Activated naive CD4-positive, alpha-beta T cell treated with anti-CD3 and anti-CD28 coated beads, Interleukin-2, amount 10 ng/mL, durations not matched to agents 7 days and 5 days (primary cell): Measurements from ENCODE around the gene TRPM3.

ENCODE experiments used
- CTCF ChIA-PET: fragments of 350-600 bp; sonication (Branson Sonifier 250); formaldehyde crosslinking; loops from one replicate; lab custom pipeline; 2021; ENCODE audit warnings: antibody characterized with exemption; lab: Charles Lee
- DNase-seq: peaks from one replicate; pipeline ENCODE4 v3.0.0-alpha.2; 2020
- H3K27ac Mint-ChIP-seq: one replicate; pipeline ENCODE4 v1.8.0; 2021; ENCODE audit warnings: mild to moderate bottlenecking, moderate library complexity, mixed read lengths
- H3K27me3 Mint-ChIP-seq: one replicate; pipeline ENCODE4 v1.8.0; 2021; ENCODE audit warnings: mild to moderate bottlenecking, mixed read lengths
- H3K36me3 Mint-ChIP-seq: one replicate; pipeline ENCODE4 v1.8.0; 2021; ENCODE audit warnings: mixed read lengths
- H3K4me1 Mint-ChIP-seq: one replicate; pipeline ENCODE4 v1.8.0; 2021; ENCODE audit warnings: mixed read lengths
- H3K4me3 Mint-ChIP-seq: one replicate; pipeline ENCODE4 v1.8.0; 2021; ENCODE audit warnings: mild to moderate bottlenecking, moderate library complexity, mixed read lengths
- H3K9me3 Mint-ChIP-seq: one replicate; pipeline ENCODE4 v1.8.0; 2021; ENCODE audit warnings: mixed read lengths

Gene TRPM3

GRCh38 chr9:70495514-70495913 lies 625.9 kb downstream of the TRPM3 start:
- Mint-ChIP-seq H3K27me3 (no peaks in the 10 kb centered on the region), H3K4me1 (peaks cover 27% of the 10 kb centered on the region), H3K9me3 (no peaks in the 10 kb centered on the region), H3K36me3 (no peaks in the 10 kb centered on the region), H3K4me3 (no peak overlapping the region), H3K27ac (no peak overlapping the region)
- no peak for DNase-seq
- CTCF ChIA-PET = interaction anchor here (0.8 to 1.4 kb wide), 4 partner anchors 10 to 107 kb away, joined by 3 to 4 read pairs (median 4); no protein-coding TSS in a partner anchor

DNA sequence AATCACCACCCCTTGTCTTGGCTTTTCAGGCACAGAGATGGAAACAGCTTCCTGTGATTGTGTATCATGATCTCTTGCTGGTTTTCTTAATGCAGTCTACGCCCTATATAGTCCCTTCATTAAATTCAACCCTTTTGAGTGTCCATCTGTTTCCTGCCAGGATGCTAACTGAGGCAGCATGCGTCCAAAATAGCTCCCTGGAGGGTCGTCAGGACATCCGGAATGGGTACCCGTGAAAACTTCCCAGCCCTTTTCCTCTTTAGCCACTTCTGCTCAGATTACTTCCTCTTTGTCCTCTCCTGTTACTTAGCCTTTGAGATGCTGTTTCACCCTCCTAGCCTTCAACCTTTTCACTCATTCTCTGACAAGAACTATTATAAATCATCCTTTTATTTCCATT lies 627.2 kb downstream of the TRPM3 start:
- Mint-ChIP-seq H3K27me3 (no peaks in the 10 kb centered on the region), H3K4me1 (peaks cover 27% of the 10 kb centered on the region), H3K4me3 (no peak overlapping the region), H3K36me3 (no peaks in the 10 kb centered on the region), H3K27ac (no peak overlapping the region), H3K9me3 (no peaks in the 10 kb centered on the region)
- CTCF ChIA-PET = no interaction called here
- no peak for DNase-seq

DNA sequence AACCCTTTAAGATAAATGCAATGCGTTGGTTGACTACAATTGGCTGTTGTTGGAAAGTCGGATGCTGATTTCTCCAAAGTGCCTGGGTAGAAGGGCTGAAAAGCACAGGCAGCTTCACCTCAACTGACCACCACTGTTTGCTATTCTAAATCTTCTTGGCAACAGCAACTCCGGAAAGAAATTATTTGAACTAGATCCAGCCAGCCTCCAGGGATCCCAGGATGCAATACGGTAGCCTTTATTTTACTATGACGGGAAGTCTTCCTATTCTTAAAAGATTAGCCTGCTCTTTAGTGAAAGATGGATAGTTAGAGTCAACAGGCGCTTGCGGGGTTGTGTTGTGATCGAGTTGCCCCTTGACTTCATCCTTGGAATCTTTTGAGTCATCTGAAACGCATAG lies 628.4 kb downstream of the TRPM3 start:
- H3K9me3 Mint-ChIP-seq = no peaks in the 10 kb centered on the region
- CTCF ChIA-PET = interaction anchor here (1.4 kb wide), 1 partner anchor 8 kb away, joined by 3 read pairs; no protein-coding TSS in a partner anchor
- DNase-seq = no peak
- H3K27me3 Mint-ChIP-seq = no peaks in the 10 kb centered on the region
- no peaks in the 10 kb centered on the region for H3K36me3 Mint-ChIP-seq
- no peak overlapping the region for H3K4me3 Mint-ChIP-seq
- peaks cover 27% of the 10 kb centered on the region for H3K4me1 Mint-ChIP-seq
- H3K27ac Mint-ChIP-seq = no peak overlapping the region

- no peak for DNase-seq
- Mint-ChIP-seq H3K27me3 (no peaks in the 10 kb centered on the region), H3K4me1 (peaks cover 27% of the 10 kb centered on the region), H3K27ac (no peak overlapping the region), H3K36me3 (no peaks in the 10 kb centered on the region), H3K4me3 (no peak overlapping the region), H3K9me3 (no peaks in the 10 kb centered on the region)
- CTCF ChIA-PET = interaction anchor here (1.4 kb wide), 1 partner anchor 8 kb away, joined by 3 read pairs; no protein-coding TSS in a partner anchor
Measured at GRCh38 chr9:70492319-70492777, 629.1 kb downstream of the TRPM3 start.

- H3K9me3 Mint-ChIP-seq = no peaks in the 10 kb centered on the region
- no peak overlapping the region for H3K4me3 Mint-ChIP-seq
- CTCF ChIA-PET = interaction anchor here (1.4 kb wide), 1 partner anchor 9 kb away, joined by 3 read pairs; no protein-coding TSS in a partner anchor
- H3K36me3 Mint-ChIP-seq = no peaks in the 10 kb centered on the region
- no peak for DNase-seq
- no peaks in the 10 kb centered on the region for H3K27me3 Mint-ChIP-seq
- H3K4me1 Mint-ChIP-seq = peaks cover 27% of the 10 kb centered on the region
- H3K27ac Mint-ChIP-seq = no peak overlapping the region
Measured at GRCh38 chr9:70491426-70492318, 629.7 kb downstream of the TRPM3 start.

- Mint-ChIP-seq H3K27me3 (no peaks in the 10 kb centered on the region), H3K27ac (no peak overlapping the region), H3K36me3 (no peaks in the 10 kb centered on the region), H3K4me3 (no peak overlapping the region), H3K4me1 (peaks cover 23% of the 10 kb centered on the region), H3K9me3 (no peaks in the 10 kb centered on the region)
- CTCF ChIA-PET = interaction anchor here (0.7 kb wide), 1 partner anchor 130 kb away, joined by 5 read pairs; no protein-coding TSS in a partner anchor
- DNase-seq = no peak
Measured at GRCh38 chr9:70490478-70490877, 630.9 kb downstream of the TRPM3 start.

DNA sequence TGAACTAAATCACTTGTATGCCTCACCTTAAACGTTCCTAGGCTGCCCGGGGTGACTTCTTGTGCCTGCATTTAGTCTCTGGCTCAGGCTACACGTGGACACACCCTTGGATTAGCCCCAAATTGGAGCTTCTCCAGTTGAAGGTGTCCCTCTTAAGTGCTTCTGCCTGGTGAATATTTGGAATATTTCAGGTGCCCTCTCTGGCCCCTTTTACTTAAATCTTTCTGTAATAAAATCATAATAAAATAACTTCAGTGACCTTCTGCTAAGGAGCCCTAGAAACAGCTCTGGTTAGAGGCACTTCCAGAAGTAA lies 632.7 kb downstream of the TRPM3 start:
- H3K4me3 Mint-ChIP-seq = no peak overlapping the region
- H3K36me3 Mint-ChIP-seq = no peaks in the 10 kb centered on the region
- no peak for DNase-seq
- no peaks in the 10 kb centered on the region for H3K9me3 Mint-ChIP-seq
- peaks cover 10% of the 10 kb centered on the region for H3K4me1 Mint-ChIP-seq
- H3K27ac Mint-ChIP-seq = no peak overlapping the region
- CTCF ChIA-PET = interaction anchor here (0.9 to 1.2 kb wide), 2 partner anchors 25 to 42 kb away, joined by 3 read pairs; no protein-coding TSS in a partner anchor
- H3K27me3 Mint-ChIP-seq = no peaks in the 10 kb centered on the region

DNA sequence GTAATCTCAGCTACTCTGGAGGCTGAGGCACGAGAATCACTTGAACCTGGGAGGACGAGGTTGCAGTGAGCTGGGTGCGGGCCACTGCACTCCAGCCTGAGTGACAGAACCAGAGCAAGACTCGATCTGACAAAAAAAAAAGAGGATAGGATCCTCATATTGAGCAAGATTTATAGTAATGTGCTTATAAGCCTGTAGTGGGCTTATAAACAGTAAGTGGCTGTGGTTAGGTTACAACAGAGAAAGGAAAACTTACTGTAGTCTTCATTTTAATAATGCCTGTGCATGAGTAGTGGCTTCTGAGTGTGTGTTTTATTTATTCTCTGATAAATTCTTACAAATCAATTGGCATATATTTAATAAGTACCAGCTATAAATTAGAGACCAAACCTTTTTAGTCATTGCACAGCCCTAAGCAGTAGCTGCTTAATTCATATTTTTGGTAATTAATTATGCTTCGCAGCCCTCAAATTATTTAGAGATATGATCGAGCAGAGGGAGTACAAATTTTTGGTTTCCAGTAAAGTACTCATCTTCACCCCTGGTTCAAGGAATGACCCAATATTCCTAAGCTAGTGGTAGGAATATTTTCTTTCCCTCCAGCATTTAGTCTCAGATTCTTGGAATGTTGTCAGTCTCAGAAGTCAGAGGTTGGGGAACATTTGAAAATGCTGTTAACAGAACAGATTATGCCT lies 633.2 kb downstream of the TRPM3 start:
- Mint-ChIP-seq H3K27ac (no peak overlapping the region), H3K4me3 (no peak overlapping the region), H3K9me3 (no peaks in the 10 kb centered on the region), H3K4me1 (peaks cover 9% of the 10 kb centered on the region), H3K36me3 (no peaks in the 10 kb centered on the region), H3K27me3 (no peaks in the 10 kb centered on the region)
- CTCF ChIA-PET = interaction anchor here (0.9 to 1.2 kb wide), 3 partner anchors 26 to 114 kb away, joined by 3 read pairs; no protein-coding TSS in a partner anchor
- DNase-seq = no peak

DNA sequence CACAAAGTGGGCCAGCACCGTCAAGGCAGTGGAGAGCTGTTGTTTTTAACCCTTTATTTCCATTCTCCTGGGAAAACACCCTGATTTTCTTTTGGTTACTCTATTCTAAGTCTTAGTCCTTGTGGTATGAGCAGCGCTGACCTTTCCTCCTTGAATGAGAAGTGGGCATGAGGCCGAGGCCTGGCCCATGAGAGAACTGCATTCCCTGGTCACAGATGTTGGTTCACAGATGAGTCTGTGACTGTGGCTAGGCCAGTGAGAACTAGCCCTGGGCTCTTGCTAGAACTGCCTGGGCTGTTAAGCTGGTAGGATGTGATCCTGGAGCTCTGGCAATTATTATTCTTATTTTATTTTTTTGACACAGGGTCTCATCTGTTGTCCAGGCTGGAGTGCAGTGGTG lies 635.3 kb downstream of the TRPM3 start:
- Mint-ChIP-seq H3K4me1 (peaks cover 2% of the 10 kb centered on the region), H3K9me3 (no peaks in the 10 kb centered on the region), H3K27ac (no peak overlapping the region), H3K36me3 (no peaks in the 10 kb centered on the region), H3K27me3 (no peaks in the 10 kb centered on the region), H3K4me3 (no peak overlapping the region)
- DNase-seq = no peak
- CTCF ChIA-PET = interaction anchor here (1.5 kb wide), 1 partner anchor 65 kb away, joined by 4 read pairs; no protein-coding TSS in a partner anchor

DNA sequence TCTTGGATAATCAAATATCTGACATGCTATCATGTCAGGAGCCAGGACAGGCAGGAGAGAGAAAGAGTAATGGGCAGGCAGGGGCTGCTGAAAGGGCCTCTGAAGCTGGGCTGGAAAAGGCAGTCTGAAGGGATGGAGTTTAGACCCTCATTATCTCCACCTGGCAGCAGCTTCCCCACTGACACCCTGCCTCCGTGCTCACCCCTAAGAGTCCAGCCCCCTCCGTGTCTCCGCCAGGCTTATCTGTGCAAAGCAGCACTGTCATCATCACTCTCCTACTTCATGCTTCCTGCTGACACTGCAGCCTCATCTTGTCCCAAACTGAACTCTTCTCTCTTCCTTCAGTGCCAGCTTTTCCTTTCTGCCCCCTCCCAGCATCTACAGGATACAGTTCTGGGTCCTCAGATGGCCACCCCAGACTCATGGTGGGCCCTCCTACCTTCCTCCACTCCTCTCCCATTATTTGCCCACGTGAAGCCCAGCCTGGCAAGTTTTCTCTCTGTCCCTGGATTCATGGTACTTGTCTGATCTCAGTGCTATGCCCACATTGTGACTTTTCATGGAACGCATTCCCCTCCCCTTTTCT lies 636.1 kb downstream of the TRPM3 start:
- H3K36me3 Mint-ChIP-seq = no peaks in the 10 kb centered on the region
- H3K27me3 Mint-ChIP-seq = no peaks in the 10 kb centered on the region
- H3K9me3 Mint-ChIP-seq = no peaks in the 10 kb centered on the region
- H3K4me3 Mint-ChIP-seq = no peak overlapping the region
- H3K27ac Mint-ChIP-seq = no peak overlapping the region
- CTCF ChIA-PET = interaction anchor here (0.6 to 1.8 kb wide), 7 partner anchors 10 to 117 kb away, joined by 3 to 5 read pairs (median 4); no protein-coding TSS in a partner anchor
- H3K4me1 Mint-ChIP-seq = peaks cover 2% of the 10 kb centered on the region
- no peak for DNase-seq

GRCh38 chr9:70484232-70485130 lies 636.9 kb downstream of the TRPM3 start:
- Mint-ChIP-seq H3K4me1 (peaks cover 2% of the 10 kb centered on the region), H3K27ac (no peak overlapping the region), H3K4me3 (no peak overlapping the region), H3K27me3 (no peaks in the 10 kb centered on the region), H3K36me3 (no peaks in the 10 kb centered on the region), H3K9me3 (no peaks in the 10 kb centered on the region)
- DNase-seq = no peak
- CTCF ChIA-PET = interaction anchor here (0.7 to 1.8 kb wide), 6 partner anchors 11 to 149 kb away, joined by 3 to 5 read pairs (median 4); no protein-coding TSS in a partner anchor

DNA sequence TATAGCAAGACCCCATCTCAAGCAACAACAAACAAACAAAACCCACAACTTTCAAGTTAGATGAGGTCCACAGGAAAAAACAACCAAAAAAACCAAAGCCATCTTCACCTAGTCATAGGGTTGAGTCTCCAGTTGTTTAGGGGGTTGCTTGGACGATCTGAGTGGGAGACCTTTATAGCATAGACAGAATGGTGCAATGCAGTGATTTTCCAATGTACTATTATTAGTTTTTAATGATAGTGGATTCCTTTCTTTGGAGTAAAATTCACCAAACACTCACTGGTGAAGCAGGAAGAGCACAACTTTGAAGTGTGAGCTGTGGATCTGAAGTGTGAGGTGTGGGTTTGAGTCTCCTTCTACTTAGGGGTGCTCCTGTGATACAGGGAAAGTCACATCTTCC lies 640.0 kb downstream of the TRPM3 start:
- Mint-ChIP-seq H3K36me3 (no peaks in the 10 kb centered on the region), H3K4me3 (no peak overlapping the region), H3K27ac (no peak overlapping the region), H3K27me3 (no peaks in the 10 kb centered on the region), H3K9me3 (no peaks in the 10 kb centered on the region), H3K4me1 (peaks cover 2% of the 10 kb centered on the region)
- CTCF ChIA-PET = no interaction called here
- DNase-seq = no peak

DNA sequence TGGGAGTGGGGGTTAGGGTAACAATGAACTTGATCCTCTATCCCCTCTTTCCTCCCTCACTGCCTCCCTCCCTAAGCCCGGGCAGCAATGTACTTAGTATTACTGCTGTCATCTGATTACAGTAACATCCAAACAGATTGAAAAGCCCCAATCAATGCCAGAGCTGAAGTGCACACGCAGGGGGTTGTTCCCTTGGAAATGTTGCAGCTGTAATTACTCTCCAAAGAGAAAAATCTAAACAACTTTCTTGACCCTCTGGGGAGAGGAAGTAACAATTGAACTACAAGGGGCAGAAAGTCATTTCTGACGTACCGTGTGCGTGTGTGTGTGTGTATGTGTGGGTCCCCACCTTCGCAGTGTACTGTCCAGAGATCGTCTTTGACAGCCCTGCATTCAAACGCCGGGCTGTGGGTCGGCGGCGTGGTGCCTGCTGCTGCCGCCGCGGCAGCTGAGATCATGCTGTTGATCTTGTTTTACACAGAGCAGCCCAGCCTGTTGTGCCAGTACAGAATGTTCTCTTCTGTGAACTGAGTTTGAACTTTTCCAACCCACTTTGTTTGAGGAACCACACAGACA lies 640.9 kb downstream of the TRPM3 start:
- Mint-ChIP-seq H3K4me3 (no peak overlapping the region), H3K36me3 (no peaks in the 10 kb centered on the region), H3K27me3 (no peaks in the 10 kb centered on the region), H3K27ac (no peak overlapping the region), H3K4me1 (peaks cover 2% of the 10 kb centered on the region), H3K9me3 (no peaks in the 10 kb centered on the region)
- no peak for DNase-seq
- CTCF ChIA-PET = no interaction called here
